Osteocyte (in vitro differentiated cells): Measurements from ENCODE around the gene SYNJ2. TPM values are rescaled to one million over a fixed set of nuclear protein-coding genes. Genes with fewer than 3 reads are reported as not detected.
A peak's percentile ranks its signal among the peaks of the same experiment; 100 is the strongest.
"Not testable (repeated sequence)": the region's sequence is repeated elsewhere in the genome, so short reads cannot be mapped to it uniquely, and the experiment has no call there.

Experiments used
- DNase-seq: peaks from one replicate; pipeline ENCODE4 v3.0.0; 2021; ENCODE audit warnings: mixed read lengths; ENCODE audit not compliant: unreplicated experiment; ENCODE audit errors: extremely low spot score
- H3K27ac Mint-ChIP-seq: one replicate; pipeline ENCODE4 v1.8.0; 2021; ENCODE audit warnings: mild to moderate bottlenecking, mixed read lengths; ENCODE audit not compliant: unreplicated experiment
- H3K27me3 Mint-ChIP-seq: one replicate; pipeline ENCODE4 v1.8.0; 2021; ENCODE audit warnings: mixed read lengths; ENCODE audit not compliant: unreplicated experiment
- H3K36me3 Mint-ChIP-seq: one replicate; pipeline ENCODE4 v1.8.0; 2021; ENCODE audit warnings: mixed read lengths; ENCODE audit not compliant: unreplicated experiment
- H3K4me1 Mint-ChIP-seq: one replicate; pipeline ENCODE4 v1.8.0; 2021; ENCODE audit warnings: mixed read lengths; ENCODE audit not compliant: unreplicated experiment
- H3K4me3 Mint-ChIP-seq: one replicate; pipeline ENCODE4 v1.8.0; 2021; ENCODE audit warnings: mild to moderate bottlenecking, moderate library complexity, mixed read lengths; ENCODE audit not compliant: unreplicated experiment
- H3K9me3 Mint-ChIP-seq: one replicate; pipeline ENCODE4 v1.8.0; 2021; ENCODE audit warnings: mixed read lengths; ENCODE audit not compliant: unreplicated experiment
- long read RNA-seq: library from polyadenylated mRNA; unstranded; transcript quantifications from one replicate; pipeline ENCODE4 v2.0.0, GENCODE V29; 2021
- total RNA-seq: library from RNA; stranded (reverse); gene quantifications from 2 replicates; pipeline ENCODE4 v1.2.1, GENCODE V29; 2021
- TF ChIP-seq, protein P1 (sequence below): fragments of 200-600 bp; sonication (generic); IDR thresholded peaks from 2 replicates; pipeline ENCODE4 v1.5.0; 2021; ENCODE audit warnings: antibody characterized with exemption, mild to moderate bottlenecking, moderate library complexity

The SYNJ2 gene, protein sequence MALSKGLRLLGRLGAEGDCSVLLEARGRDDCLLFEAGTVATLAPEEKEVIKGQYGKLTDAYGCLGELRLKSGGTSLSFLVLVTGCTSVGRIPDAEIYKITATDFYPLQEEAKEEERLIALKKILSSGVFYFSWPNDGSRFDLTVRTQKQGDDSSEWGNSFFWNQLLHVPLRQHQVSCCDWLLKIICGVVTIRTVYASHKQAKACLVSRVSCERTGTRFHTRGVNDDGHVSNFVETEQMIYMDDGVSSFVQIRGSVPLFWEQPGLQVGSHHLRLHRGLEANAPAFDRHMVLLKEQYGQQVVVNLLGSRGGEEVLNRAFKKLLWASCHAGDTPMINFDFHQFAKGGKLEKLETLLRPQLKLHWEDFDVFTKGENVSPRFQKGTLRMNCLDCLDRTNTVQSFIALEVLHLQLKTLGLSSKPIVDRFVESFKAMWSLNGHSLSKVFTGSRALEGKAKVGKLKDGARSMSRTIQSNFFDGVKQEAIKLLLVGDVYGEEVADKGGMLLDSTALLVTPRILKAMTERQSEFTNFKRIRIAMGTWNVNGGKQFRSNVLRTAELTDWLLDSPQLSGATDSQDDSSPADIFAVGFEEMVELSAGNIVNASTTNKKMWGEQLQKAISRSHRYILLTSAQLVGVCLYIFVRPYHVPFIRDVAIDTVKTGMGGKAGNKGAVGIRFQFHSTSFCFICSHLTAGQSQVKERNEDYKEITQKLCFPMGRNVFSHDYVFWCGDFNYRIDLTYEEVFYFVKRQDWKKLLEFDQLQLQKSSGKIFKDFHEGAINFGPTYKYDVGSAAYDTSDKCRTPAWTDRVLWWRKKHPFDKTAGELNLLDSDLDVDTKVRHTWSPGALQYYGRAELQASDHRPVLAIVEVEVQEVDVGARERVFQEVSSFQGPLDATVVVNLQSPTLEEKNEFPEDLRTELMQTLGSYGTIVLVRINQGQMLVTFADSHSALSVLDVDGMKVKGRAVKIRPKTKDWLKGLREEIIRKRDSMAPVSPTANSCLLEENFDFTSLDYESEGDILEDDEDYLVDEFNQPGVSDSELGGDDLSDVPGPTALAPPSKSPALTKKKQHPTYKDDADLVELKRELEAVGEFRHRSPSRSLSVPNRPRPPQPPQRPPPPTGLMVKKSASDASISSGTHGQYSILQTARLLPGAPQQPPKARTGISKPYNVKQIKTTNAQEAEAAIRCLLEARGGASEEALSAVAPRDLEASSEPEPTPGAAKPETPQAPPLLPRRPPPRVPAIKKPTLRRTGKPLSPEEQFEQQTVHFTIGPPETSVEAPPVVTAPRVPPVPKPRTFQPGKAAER (N-terminal part only)
- total RNA-seq: 94.5 and 95.4 TPM in 2 replicates
- long read RNA-seq, partial matches to known transcripts: 48 of 60 reads
- long read RNA-seq, other reads (novel, unspliced or antisense): 12 of 60 reads

DNA sequence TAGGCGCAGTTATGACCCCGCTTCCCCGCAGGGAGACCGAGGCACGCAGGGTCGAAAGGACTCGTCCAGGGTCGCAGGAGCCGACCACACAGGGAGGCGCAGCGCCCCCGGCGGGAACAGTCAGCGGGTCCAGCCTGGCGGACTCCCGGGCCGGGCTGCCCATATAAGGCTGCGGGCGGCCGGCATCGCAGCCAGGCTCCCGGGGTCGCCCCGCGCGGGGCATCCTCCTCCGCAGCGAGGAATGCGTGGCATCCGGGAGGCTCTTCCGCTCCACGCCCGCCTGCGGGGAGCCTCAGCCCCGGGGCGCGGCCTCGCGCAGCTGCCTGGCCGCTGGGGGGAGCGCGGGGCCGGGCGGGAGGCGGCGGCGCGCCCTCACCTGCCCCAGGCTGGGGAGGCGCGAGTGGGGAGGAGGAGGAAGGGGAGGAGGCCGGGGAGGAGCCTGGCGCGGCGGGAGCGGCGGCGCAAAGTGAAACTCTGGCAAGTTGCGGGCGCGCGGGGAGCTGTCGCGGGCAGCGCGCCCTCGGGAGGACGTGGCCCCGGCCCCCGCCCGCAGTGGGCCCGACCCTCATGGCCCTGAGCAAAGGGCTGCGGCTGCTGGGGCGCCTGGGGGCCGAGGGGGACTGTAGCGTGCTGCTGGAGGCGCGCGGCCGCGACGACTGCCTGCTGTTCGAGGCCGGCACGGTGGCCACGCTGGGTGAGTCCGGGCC lies at the start of gene SYNJ2:
SYNJ2 (plus strand) TSS at position 469 of the 707 bp plus-strand sequence; CDS start at position 568, 99 bp downstream.
- Mint-ChIP-seq H3K9me3 (no peaks in the 10 kb centered on the region), H3K27me3 (no peaks in the 10 kb centered on the region), H3K27ac (peak within 1 kb of the TSS; percentile 84), H3K4me1 (peaks cover 43% of the 10 kb centered on the region), H3K4me3 (peak within 1 kb of the TSS; percentile 78), H3K36me3 (no peaks in the 10 kb centered on the region)
- TF ChIP-seq, protein P1, sequence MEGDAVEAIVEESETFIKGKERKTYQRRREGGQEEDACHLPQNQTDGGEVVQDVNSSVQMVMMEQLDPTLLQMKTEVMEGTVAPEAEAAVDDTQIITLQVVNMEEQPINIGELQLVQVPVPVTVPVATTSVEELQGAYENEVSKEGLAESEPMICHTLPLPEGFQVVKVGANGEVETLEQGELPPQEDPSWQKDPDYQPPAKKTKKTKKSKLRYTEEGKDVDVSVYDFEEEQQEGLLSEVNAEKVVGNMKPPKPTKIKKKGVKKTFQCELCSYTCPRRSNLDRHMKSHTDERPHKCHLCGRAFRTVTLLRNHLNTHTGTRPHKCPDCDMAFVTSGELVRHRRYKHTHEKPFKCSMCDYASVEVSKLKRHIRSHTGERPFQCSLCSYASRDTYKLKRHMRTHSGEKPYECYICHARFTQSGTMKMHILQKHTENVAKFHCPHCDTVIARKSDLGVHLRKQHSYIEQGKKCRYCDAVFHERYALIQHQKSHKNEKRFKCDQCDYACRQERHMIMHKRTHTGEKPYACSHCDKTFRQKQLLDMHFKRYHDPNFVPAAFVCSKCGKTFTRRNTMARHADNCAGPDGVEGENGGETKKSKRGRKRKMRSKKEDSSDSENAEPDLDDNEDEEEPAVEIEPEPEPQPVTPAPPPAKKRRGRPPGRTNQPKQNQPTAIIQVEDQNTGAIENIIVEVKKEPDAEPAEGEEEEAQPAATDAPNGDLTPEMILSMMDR: peak; percentile 55
- peak; percentile 93 for DNase-seq

DNA sequence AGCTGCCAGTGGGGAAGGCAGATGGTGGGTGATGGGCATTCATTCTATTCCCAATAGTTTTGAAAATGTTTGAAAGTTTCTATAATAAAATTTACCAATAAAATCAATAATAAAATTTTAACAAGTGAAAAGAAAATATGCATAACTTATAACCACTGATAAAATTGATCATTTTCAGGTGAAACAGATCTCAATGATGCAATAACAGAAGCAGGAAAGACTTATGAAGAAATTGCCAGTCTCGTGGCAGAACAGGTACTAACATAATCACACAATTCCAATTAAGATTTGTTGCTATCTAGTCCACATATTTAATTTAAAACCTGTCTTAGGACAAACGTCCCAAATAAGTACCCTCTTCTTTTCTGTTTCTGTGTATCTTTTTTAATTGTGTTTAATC lies 45.9 kb upstream of the SYNJ2 start:
- Mint-ChIP-seq H3K27me3 (no peaks in the 10 kb centered on the region), H3K9me3 (no peaks in the 10 kb centered on the region), H3K36me3 (peaks cover 62% of the 10 kb centered on the region), H3K4me1 (no peaks in the 10 kb centered on the region), H3K27ac (no peak overlapping the region), H3K4me3 (no peak overlapping the region)
- no peak for DNase-seq
- TF ChIP-seq, protein P1: no peak

GRCh38 chr6:157937318-157937717 lies 44.3 kb upstream of the SYNJ2 start:
- Mint-ChIP-seq H3K4me1 (no peaks in the 10 kb centered on the region), H3K27me3 (no peaks in the 10 kb centered on the region), H3K36me3 (peaks cover 50% of the 10 kb centered on the region)

GRCh38 chr6:157937916-157938315 lies 43.7 kb upstream of the SYNJ2 start:
- H3K4me3 Mint-ChIP-seq: no peak overlapping the region
- no peaks in the 10 kb centered on the region for H3K27me3 Mint-ChIP-seq
- TF ChIP-seq, protein P1: no peak
- no peaks in the 10 kb centered on the region for H3K4me1 Mint-ChIP-seq
- DNase-seq: no peak
- no peak overlapping the region for H3K27ac Mint-ChIP-seq
- peaks cover 51% of the 10 kb centered on the region for H3K36me3 Mint-ChIP-seq
- H3K9me3 Mint-ChIP-seq: no peaks in the 10 kb centered on the region

More at GRCh38 chr6:157937318-157937717, 44.3 kb upstream of the SYNJ2 start:
- Mint-ChIP-seq H3K27ac (no peak overlapping the region), H3K4me3 (no peak overlapping the region), H3K9me3 (no peaks in the 10 kb centered on the region)
- no peak for DNase-seq
- TF ChIP-seq, protein P1: no peak

- not testable (repeated sequence) for H3K9me3 Mint-ChIP-seq, H3K4me3 Mint-ChIP-seq, DNase-seq, H3K27ac Mint-ChIP-seq, H3K27me3 Mint-ChIP-seq, H3K4me1 Mint-ChIP-seq
- peaks cover 58% of the 10 kb centered on the region for H3K36me3 Mint-ChIP-seq
Measured at GRCh38 chr6:157940375-157941036, 41.2 kb upstream of the SYNJ2 start.
